Transverse colon (tissue), 4 donors: ENCODE results near the gene CACNA1C. TPM values are rescaled to one million over a fixed set of nuclear protein-coding genes. Genes with fewer than 3 reads are reported as not detected.

Source experiments
- DNase-seq: peaks from one replicate; pipeline ENCODE4 v3.0.0-alpha.2; 2019
- H3K27ac ChIP-seq, 4 donors: fragments of 200-600 bp; sonication (generic); 2 replicates each; pipeline ENCODE4 v1.5.1; 2016 to 2018; ENCODE audit warnings: inconsistent platforms in 4 of 4
- H3K27me3 ChIP-seq: fragments of 200-600 bp; sonication (generic); 2 replicates; pipeline ENCODE4 v1.5.1; 2017; ENCODE audit warnings: inconsistent platforms
- H3K36me3 ChIP-seq, 4 donors: fragments of 200-600 bp; sonication (generic); 2 replicates each; pipeline ENCODE4 v1.5.1; 2017 to 2019; ENCODE audit warnings: inconsistent platforms in 4 of 4
- H3K4me1 ChIP-seq, 4 donors: fragments of 200-600 bp; sonication (generic); 2 replicates each; pipeline ENCODE4 v1.5.1; 2017 to 2020; ENCODE audit warnings: inconsistent platforms in 4 of 4
- H3K4me3 ChIP-seq, 4 donors: fragments of 200-600 bp; sonication (generic); 1 replicate in 1 of 4; 2 replicates in 3 of 4; pipeline versions ENCODE4 v1.5.1 to v1.6.1; 2017 to 2019; ENCODE audit warnings: inconsistent platforms in 4 of 4
- H3K9me3 ChIP-seq, 2 donors: fragments of 200-600 bp; sonication (generic); 2 replicates each; pipeline ENCODE4 v1.5.1; 2017 to 2019; ENCODE audit warnings: inconsistent platforms in 2 of 2
- CTCF ChIP-seq, 5 experiments: fragments of 200-600 bp in 3 of 5; fragments of 450-650 bp in 2 of 5; sonication (generic) in 3 of 5; IDR thresholded peaks; 1 replicate in 2 of 5; 2 replicates in 3 of 5; pipeline ENCODE4 v1.5.1; 2016 to 2017; ENCODE audit warnings: antibody characterized with exemption in 5 of 5, inconsistent platforms in 3 of 5, mild to moderate bottlenecking in 2 of 5, moderate library complexity in 1 of 5
- EP300 ChIP-seq: sonication (generic); formaldehyde crosslinking; IDR thresholded peaks from one replicate; pipeline ENCODE4 v1.6.1; 2017; ENCODE audit warnings: antibody characterized with exemption, low read depth
- POLR2A ChIP-seq: fragments of 450-650 bp; IDR thresholded peaks from one replicate; pipeline ENCODE4 v1.6.1; 2016; ENCODE audit warnings: antibody characterized with exemption, mild to moderate bottlenecking, moderate library complexity
- POLR2AphosphoS5 ChIP-seq, 3 donors: sonication (generic); formaldehyde crosslinking; IDR thresholded peaks; one replicate each; pipeline ENCODE4 v1.6.1; 2016; ENCODE audit warnings: antibody characterized with exemption in 3 of 3
- WGBS, 2 donors: methylation state at CpG; one replicate each; pipeline ENCODE4 v1.1.5; 2018; ENCODE audit warnings: low coverage in 1 of 2; 5-methylcytosine and 5-hydroxymethylcytosine counted together
- in situ Hi-C, 4 donors: fragments of 200-750 bp; cut with MboI; loops; one replicate each; pipeline versions ENCODE4 v1.15.0 to v1.15.1; 2017; ENCODE audit warnings: low sequenced_read_pairs in 3 of 4, low pct_ligation_motif_present in 1 of 4, low pct_unique_long_range_greater_than_20kb in 1 of 4
- intact Hi-C: fragments of 100-400 bp; cut with DNase I; formaldehyde crosslinking; loops from one replicate; pipeline ENCODE4 v1.15.1; 2023; ENCODE audit warnings: low total_unique reads
- total RNA-seq, 4 donors: library from RNA; depleted of rRNA; stranded (reverse); fragments of >200 nt; gene quantifications; one replicate each; pipeline ENCODE4 v1.1.0, GENCODE V29; 2016

Gene CACNA1C
- total RNA-seq, 4 donors from 2014 or later = 18.8 to 35.2 (median 24.8) TPM

GRCh38 chr12:2179058-2179457 lies 126.3 kb downstream of the CACNA1C start:
- WGBS, 2 donors = 87 to 100% methylated on average over 1 to 2 of the region's 2 CpGs
- no peaks in the 10 kb centered on the region for H3K27me3 ChIP-seq
- H3K4me3 ChIP-seq = no peak overlapping the region
- peak overlapping the region; percentile 73 to 87 (median 78) for H3K27ac ChIP-seq
- H3K9me3 ChIP-seq = no peaks in the 10 kb centered on the region
- DNase-seq = no peak
- in situ Hi-C loops (no loop called here), intact Hi-C loops (loop anchor here (10.0 kb wide), 1 partner anchor 104 kb away; no protein-coding TSS in a partner anchor)
- peaks cover 11 to 18% (median 17%) of the 10 kb centered on the region in 4 donors for H3K4me1 ChIP-seq
- no peak for TF ChIP-seq POLR2AphosphoS5 (IDR thresholded peaks at IDR 0.05)
- TF ChIP-seq EP300 = no peak
- TF ChIP-seq CTCF (IDR thresholded peaks at IDR 0.05) = no peak
- no peak for TF ChIP-seq POLR2A
- no peaks in the 10 kb centered on the region for H3K36me3 ChIP-seq

- peak; percentile 62 for DNase-seq
- in situ Hi-C loops (no loop called here), intact Hi-C loops (loop anchor here (10.0 kb wide), 2 partner anchors 95 to 105 kb away; no protein-coding TSS in a partner anchor)
- Histone ChIP-seq H3K27ac (peak overlapping the region; percentile 73 to 87 (median 78)), H3K36me3 (no peaks in the 10 kb centered on the region), H3K9me3 (no peaks in the 10 kb centered on the region), H3K4me3 (no peak overlapping the region), H3K27me3 (no peaks in the 10 kb centered on the region), H3K4me1 (peaks cover 11 to 26% (median 18%) of the 10 kb centered on the region in 4 donors)
- 59 to 62% methylated on average over 5 to 9 of the region's 9 CpGs for WGBS, 2 donors
- TF ChIP-seq EP300 (peak; percentile 56), POLR2A (no peak), POLR2AphosphoS5 (IDR thresholded peaks at IDR 0.05) (peak; percentile 59 to 76 (median 75))
Observed at GRCh38 chr12:2179953-2180736, 127.4 kb downstream of the CACNA1C start.

GRCh38 chr12:2180737-2181082 lies 127.9 kb downstream of the CACNA1C start:
- intact Hi-C loops = loop anchor here (10.0 kb wide), 1 partner anchor 94 kb away; no protein-coding TSS in a partner anchor
- no peak for TF ChIP-seq EP300
- TF ChIP-seq CTCF (IDR thresholded peaks at IDR 0.05) = no peak
- TF ChIP-seq POLR2AphosphoS5 (IDR thresholded peaks at IDR 0.05) = no peak
- TF ChIP-seq POLR2A = no peak
- no peak for DNase-seq
- WGBS, 2 donors = 56% methylated on average over 3 of the region's 3 CpGs; no CpG with 5 or more reads in 1 of the 2 donors
- peak overlapping the region; percentile 73 to 87 (median 78) for H3K27ac ChIP-seq
- H3K4me1 ChIP-seq = peaks cover 11 to 26% (median 18%) of the 10 kb centered on the region in 4 donors
- no peak overlapping the region for H3K4me3 ChIP-seq
- in situ Hi-C loops = no loop called here
- H3K27me3 ChIP-seq = no peaks in the 10 kb centered on the region
- H3K9me3 ChIP-seq = no peaks in the 10 kb centered on the region
- H3K36me3 ChIP-seq = no peaks in the 10 kb centered on the region

GRCh38 chr12:2183556-2184541 lies 131.1 kb downstream of the CACNA1C start:
- intact Hi-C loops (loop anchor here (10.0 kb wide), 1 partner anchor 91 kb away; no protein-coding TSS in a partner anchor), in situ Hi-C loops (no loop called here)
- no peaks in the 10 kb centered on the region for H3K27me3 ChIP-seq
- WGBS, 2 donors = 52 to 74% methylated on average over 4 to 23 of the region's 23 CpGs
- H3K9me3 ChIP-seq = no peaks in the 10 kb centered on the region
- H3K4me3 ChIP-seq = no peak overlapping the region
- no peaks in the 10 kb centered on the region for H3K36me3 ChIP-seq
- peaks cover 11 to 20% (median 18%) of the 10 kb centered on the region in 4 donors for H3K4me1 ChIP-seq
- no peak for DNase-seq
- peak overlapping the region; percentile 46 to 87 (median 61) for H3K27ac ChIP-seq
- no peak for TF ChIP-seq EP300
- TF ChIP-seq POLR2AphosphoS5 (IDR thresholded peaks at IDR 0.05) = peak in 1 of 3 donors; percentile 11
- peak in 2 of 5 experiments; percentile 7 to 20 for TF ChIP-seq CTCF (IDR thresholded peaks at IDR 0.05)
